ENCODE data around the gene SLC25A52. TPM values are rescaled to one million over a fixed set of nuclear protein-coding genes. Genes with fewer than 3 reads are reported as not detected.

The SLC25A52 gene
- total RNA-seq, 1 experiment from 2014 or later = not detected

Other genes with a start within 250 kb of the SLC25A52 start
- not detected in 2 replicates for gene TTR, start 169.0 kb downstream of the SLC25A52 start, total RNA-seq (2014; rRNA removed; shearing (Covaris generic))
- gene B4GALT6, start 76.3 kb downstream of the SLC25A52 start, total RNA-seq (2014; rRNA removed; shearing (Covaris generic)) = 17.4 and 21.4 TPM in 2 replicates
- 28.6 and 33.6 TPM in 2 replicates for gene TRAPPC8, start 182.2 kb upstream of the SLC25A52 start, total RNA-seq (2014; rRNA removed; shearing (Covaris generic))